H1 (cell line): ENCODE measurements around the gene TBC1D9. TPM values are rescaled to one million over a fixed set of nuclear protein-coding genes. Genes with fewer than 3 reads are reported as not detected.

Experiments used
- CTCF ChIA-PET: fragments of 300-600 bp; sonication (Branson Sonifier 250); formaldehyde crosslinking; loops from one replicate; lab custom pipeline; 2021; ENCODE audit not compliant: partially characterized antibody; lab: Charles Lee
- POLR2A ChIA-PET: fragments of 300-600 bp; sonication (Branson Sonifier 250); formaldehyde crosslinking; loops from one replicate; lab custom pipeline; 2021; ENCODE audit warnings: inconsistent platforms; ENCODE audit not compliant: partially characterized antibody; lab: Charles Lee
- DNase-seq, 2 experiments: peaks; one replicate each; pipeline versions ENCODE4 v3.0.0 to v3.0.0-alpha.2; 2010 to 2022; ENCODE audit warnings: low spot score in 2 of 2, low read depth in 1 of 2, mixed read lengths in 1 of 2
- FAIRE-seq: peaks from 2 replicates; lab custom pipeline; 2011; peaks lifted over from hg19 to GRCh38; lab: Jason Lieb, UNC
- H2AFZ ChIP-seq: 2 replicates; pipeline ENCODE4 v1.8.1; 2012; ENCODE audit warnings: low read length, inconsistent platforms
- H2AK5ac ChIP-seq: 2 replicates; pipeline ENCODE4 v1.6.1; 2013; ENCODE audit warnings: low read depth, low read length
- H2BK120ac ChIP-seq: replicated peaks from 2 replicates; pipeline ENCODE3; 2013; ENCODE audit warnings: low read depth, low read length, inconsistent platforms
- H2BK12ac ChIP-seq: 2 replicates; pipeline ENCODE4 v1.6.1; 2013; ENCODE audit warnings: low read depth, low read length
- H2BK15ac ChIP-seq: 2 replicates; pipeline ENCODE4 v1.6.1; 2013; ENCODE audit warnings: low read length
- H2BK20ac ChIP-seq: 2 replicates; pipeline ENCODE4 v1.6.1; 2013; ENCODE audit warnings: low read length
- H2BK5ac ChIP-seq: 2 replicates; pipeline ENCODE4 v1.6.1; 2013; ENCODE audit warnings: low read depth, low read length
- H3K14ac ChIP-seq: 2 replicates; pipeline ENCODE4 v1.6.1; 2013; ENCODE audit warnings: inconsistent platforms; ENCODE audit not compliant: insufficient read length
- H3K18ac ChIP-seq: 2 replicates; pipeline ENCODE4 v1.6.1; 2013; ENCODE audit warnings: low read length; ENCODE audit errors: extremely low read depth
- H3K23ac ChIP-seq: 2 replicates; pipeline ENCODE4 v1.6.1; 2013; ENCODE audit warnings: inconsistent platforms; ENCODE audit not compliant: insufficient read length
- H3K23me2 ChIP-seq: 2 replicates; pipeline ENCODE4 v1.6.1; 2013; ENCODE audit warnings: low read depth, low read length
- H3K27ac ChIP-seq: 2 replicates; pipeline ENCODE4 v1.6.1; 2011; ENCODE audit warnings: low read depth, low read length, inconsistent platforms
- H3K27me3 ChIP-seq, 4 experiments: replicated peaks in 1 of 4; 1 replicate in 1 of 4; 2 replicates in 3 of 4; pipeline versions ENCODE4 v1.6.1 to v1.8.1; 2011 to 2013; ENCODE audit warnings: low read length in 3 of 4, mild to moderate bottlenecking in 3 of 4, inconsistent platforms in 2 of 4, mixed read lengths in 2 of 4, moderate library complexity in 1 of 4; ENCODE audit not compliant: control insufficient read depth in 3 of 4, insufficient read depth in 3 of 4; ENCODE audit errors: extremely low read depth in 1 of 4
- H3K36me3 ChIP-seq, 4 experiments: 2 replicates each; pipeline versions ENCODE4 v1.6.1 to v1.8.1; 2011 to 2013; ENCODE audit warnings: mild to moderate bottlenecking in 4 of 4, low read length in 3 of 4, moderate library complexity in 2 of 4, control low read depth in 1 of 4, inconsistent platforms in 1 of 4; ENCODE audit not compliant: insufficient read depth in 4 of 4, control insufficient read depth in 2 of 4
- H3K4ac ChIP-seq: replicated peaks from 2 replicates; pipeline ENCODE3; 2013; ENCODE audit warnings: low read length, low read depth, mixed read lengths, inconsistent platforms; ENCODE audit not compliant: insufficient read length
- H3K4me1 ChIP-seq, 4 experiments: replicated peaks in 1 of 4; 1 replicate in 1 of 4; 2 replicates in 3 of 4; pipeline versions ENCODE4 v1.6.1 to v1.8.1; 2011 to 2013; ENCODE audit warnings: low read length in 3 of 4, inconsistent platforms in 2 of 4, mixed read lengths in 1 of 4; ENCODE audit not compliant: insufficient read depth in 4 of 4, control insufficient read depth in 3 of 4
- H3K4me2 ChIP-seq, 2 experiments: 2 replicates each; pipeline versions ENCODE4 v1.6.1 to v1.8.1; 2011 to 2013; ENCODE audit warnings: low read depth in 2 of 2, low read length in 2 of 2, control low read depth in 1 of 2, inconsistent platforms in 1 of 2, mild to moderate bottlenecking in 1 of 2; ENCODE audit not compliant: insufficient read depth in 1 of 2
- H3K4me3 ChIP-seq, 4 experiments: fragments of 200-600, 300-600 bp in 1 of 4; sonication (generic), shearing (Covaris generic), sonication (Bioruptor Twin) in 1 of 4; 2 replicates each; pipeline versions ENCODE4 v1.5.1 to v1.8.1; 2011 to 2016; ENCODE audit warnings: low read length in 4 of 4, low read depth in 3 of 4, control low read depth in 2 of 4, inconsistent platforms in 2 of 4, mild to moderate bottlenecking in 2 of 4, mixed read lengths in 1 of 4, moderate library complexity in 1 of 4; ENCODE audit not compliant: insufficient read depth in 2 of 4; ENCODE audit errors: extremely low read depth in 1 of 4
- H3K56ac ChIP-seq: replicated peaks from 2 replicates; pipeline ENCODE3; 2013; ENCODE audit warnings: low read depth, mild to moderate bottlenecking, mixed read lengths, low read length, inconsistent platforms; ENCODE audit not compliant: insufficient read length
- H3K79me1 ChIP-seq: 2 replicates; pipeline ENCODE4 v1.6.1; 2013; ENCODE audit warnings: low read depth, low read length, control low read depth
- H3K79me2 ChIP-seq, 2 experiments: 2 replicates each; pipeline versions ENCODE4 v1.6.1 to v1.8.1; 2012 to 2013; ENCODE audit warnings: low read length in 2 of 2, mild to moderate bottlenecking in 2 of 2, inconsistent platforms in 1 of 2; ENCODE audit not compliant: insufficient read depth in 2 of 2, control insufficient read depth in 1 of 2
- H3K9ac ChIP-seq, 4 experiments: replicated peaks in 1 of 4; 1 replicate in 1 of 4; 2 replicates in 3 of 4; pipeline versions ENCODE4 v1.6.1 to v1.8.1; 2011 to 2013; ENCODE audit warnings: low read depth in 3 of 4, low read length in 3 of 4, control low read depth in 2 of 4, mild to moderate bottlenecking in 2 of 4, moderate library complexity in 2 of 4, inconsistent platforms in 1 of 4; ENCODE audit errors: extremely low read depth in 1 of 4
- H3K9me3 ChIP-seq, 2 experiments: 2 replicates each; pipeline versions ENCODE4 v1.6.1 to v1.8.1; 2012 to 2013; ENCODE audit warnings: mild to moderate bottlenecking in 2 of 2, moderate library complexity in 2 of 2, control low read depth in 1 of 2, inconsistent platforms in 1 of 2, low read depth in 1 of 2, low read length in 1 of 2, mixed read lengths in 1 of 2; ENCODE audit not compliant: insufficient read depth in 2 of 2
- H4K20me1 ChIP-seq, 2 experiments: replicated peaks in 1 of 2; 2 replicates each; pipeline versions ENCODE3 to v1.8.1; 2011 to 2013; ENCODE audit warnings: inconsistent platforms in 2 of 2, low read length in 2 of 2, mild to moderate bottlenecking in 1 of 2; ENCODE audit not compliant: insufficient read depth in 2 of 2, control insufficient read depth in 1 of 2
- H4K5ac ChIP-seq: 2 replicates; pipeline ENCODE4 v1.6.1; 2013; ENCODE audit warnings: low read length, low read depth, mixed read lengths, inconsistent platforms; ENCODE audit not compliant: insufficient read length
- H4K8ac ChIP-seq: 2 replicates; pipeline ENCODE4 v1.8.0; 2013; ENCODE audit warnings: mild to moderate bottlenecking, moderate library complexity, low read length, inconsistent platforms; ENCODE audit not compliant: insufficient read depth; ENCODE audit errors: extremely low read depth
- H4K91ac ChIP-seq: replicated peaks from 2 replicates; pipeline ENCODE3; 2013; ENCODE audit warnings: low read length, mixed read lengths, inconsistent platforms; ENCODE audit not compliant: insufficient read length
- ATF3 ChIP-seq: IDR thresholded peaks from 2 replicates; pipeline ENCODE4 v1.6.1; 2011; ENCODE audit warnings: low read depth, mild to moderate bottlenecking, low read length; ENCODE audit not compliant: insufficient read depth
- CBX5 ChIP-seq: fragments of 300-800, 300-1000 bp; sonication (generic); IDR thresholded peaks from 2 replicates; pipeline ENCODE4 v1.7.1; 2016; ENCODE audit warnings: antibody characterized with exemption, low read length, low read depth
- CREB1 ChIP-seq: IDR thresholded peaks from 2 replicates; pipeline ENCODE4 v1.6.1; 2012; ENCODE audit warnings: inconsistent platforms
- JUN ChIP-seq: IDR thresholded peaks from 2 replicates; pipeline ENCODE4 v1.6.1; 2011; ENCODE audit warnings: low read depth, mild to moderate bottlenecking, improper control_type of control experiment, low read length
- KDM1A ChIP-seq: fragments of 200-600, 300-600 bp; sonication (generic); IDR thresholded peaks from 2 replicates; pipeline ENCODE4 v1.7.1; 2016; ENCODE audit warnings: mild to moderate bottlenecking, low read length, borderline replicate concordance
- MAFK ChIP-seq: IDR thresholded peaks from 2 replicates; pipeline ENCODE4 v1.6.1; 2012; ENCODE audit warnings: low read depth, mild to moderate bottlenecking, improper control_type of control experiment, low read length
- RBBP5 ChIP-seq: IDR thresholded peaks from 2 replicates; pipeline ENCODE4 v1.7.1; 2012; ENCODE audit warnings: low read depth, mild to moderate bottlenecking, inconsistent platforms, low read length, moderate library complexity, borderline replicate concordance
- RFX5 ChIP-seq: IDR thresholded peaks from 2 replicates; pipeline ENCODE4 v1.6.1; 2011; ENCODE audit warnings: low read depth, low read length, improper control_type of control experiment, borderline replicate concordance
- SIRT6 ChIP-seq: IDR thresholded peaks from one replicate; pipeline ENCODE4 v1.7.1; 2012; ENCODE audit warnings: low read length, inconsistent platforms
- SP1 ChIP-seq: IDR thresholded peaks from 2 replicates; pipeline ENCODE4 v1.6.1; 2011; ENCODE audit warnings: low read depth, low read length
- SUZ12 ChIP-seq: fragments of 200-600 bp; sonication (generic); IDR thresholded peaks from 2 replicates; pipeline ENCODE4 v1.6.1; 2012; ENCODE audit warnings: mild to moderate bottlenecking, inconsistent platforms, low read length, moderate library complexity, mixed read lengths
- YY1 ChIP-seq: IDR thresholded peaks from 2 replicates; pipeline ENCODE4 v1.6.1; 2011; ENCODE audit warnings: low read depth, mild to moderate bottlenecking, low read length
- ZNF274 ChIP-seq: IDR thresholded peaks from 2 replicates; pipeline ENCODE4 v1.7.0; 2012; ENCODE audit warnings: low read length, borderline replicate concordance; ENCODE audit errors: extremely low read depth
- WGBS, 2 experiments: shearing (Covaris generic) in 1 of 2; methylation state at CpG; one replicate each; pipeline versions ENCODE4 v1.1.6 to v1.1.7; 2013 to 2015; ENCODE audit warnings: low lambda C conversion rate in 2 of 2, mixed read lengths in 2 of 2, inconsistent platforms in 1 of 2, low coverage in 1 of 2, missing lambda C conversion rate in 1 of 2; ENCODE audit not compliant: insufficient replicate concordance in 2 of 2, insufficient coverage in 1 of 2, insufficient read length in 1 of 2; ENCODE audit errors: extremely low coverage in 1 of 2, missing lambda C conversion rate in 1 of 2; 5-methylcytosine and 5-hydroxymethylcytosine counted together
- polyA plus RNA-seq, 7 experiments: library from polyadenylated mRNA; depleted of rRNA in 3 of 7; stranded (reverse) in 5 of 7; unstranded in 2 of 7; fragments of >200 nt in 5 of 7; fragments of 200-250 nt in 2 of 7; gene quantifications; 1 replicate in 5 of 7; 2 replicates in 1 of 7; 4 replicates in 1 of 7; pipeline versions ENCODE4 v1.2.1 to v1.2.3, GENCODE V29; 2011 to 2013; ENCODE audit warnings: missing spikeins in 2 of 7, mixed read lengths in 2 of 7
- total RNA-seq: library from RNA; stranded (reverse); fragmentation: NEBNext Ultra II Directional; extraction: Animal tissue kit (Norgen Biotek cat#: 25700); gene quantifications from 2 replicates; pipeline ENCODE4 v1.2.1, GENCODE V29; 2021

TBC1D9 gene
- total and polyA plus RNA-seq, 2 of the 8 experiments (the other 6 are each of a cell fraction or from before 2014, with no cell fraction given), result 0.94 to 1.0 TPM

GRCh38 chr4:140617499-140618248 is 138.5 kb downstream of the TBC1D9 start:
- Histone ChIP-seq H3K23me2 (no peaks in the 10 kb centered on the region), H3K9me3 (no peaks in the 10 kb centered on the region), H3K79me2 (no peaks in the 10 kb centered on the region), H3K23ac (no peak overlapping the region), H3K4me2 (peak overlapping the region in 1 of 2 experiments; percentile 9; a peak in 1 of 4 replicates), H4K5ac (no peak overlapping the region), H4K8ac (no peak overlapping the region), H3K14ac (no peak overlapping the region), H2AK5ac (no peak overlapping the region), H3K27me3 (no peaks in the 10 kb centered on the region), H2BK20ac (no peak overlapping the region), H2AFZ (no peak overlapping the region), H3K79me1 (no peaks in the 10 kb centered on the region), H3K27ac (no peak overlapping the region), H4K20me1 (no peaks in the 10 kb centered on the region), H4K91ac (no peak overlapping the region), H2BK120ac (no peak overlapping the region), H3K18ac (no peak overlapping the region), H2BK12ac (no peak overlapping the region), H3K9ac (no peak overlapping the region), H3K4me1 (peaks cover 0 to 9% (median 4%) of the 10 kb centered on the region in 4 experiments; a peak in 4 of 7 replicates), H3K56ac (no peak overlapping the region), H2BK15ac (no peak overlapping the region), H3K36me3 (no peaks in the 10 kb centered on the region), H3K4ac (no peak overlapping the region), H2BK5ac (no peak overlapping the region), H3K4me3 (no peak overlapping the region)
- WGBS, 2 experiments, result 66% methylated on average over 7 of the region's 7 CpGs; no CpG with 5 or more reads in 1 of the 2 experiments
- no peak for DNase-seq
- no peak for FAIRE-seq
- ChIA-PET POLR2A (no interaction called here), CTCF (interaction anchor here (0.6 to 1.7 kb wide), 8 partner anchors 8 to 258 kb away, joined by 3 to 11 read pairs (median 4); no protein-coding TSS in a partner anchor)
- no peak for TF ChIP-seq ATF3
- no peak for TF ChIP-seq SP1
- TF ChIP-seq JUN, result no peak
- no peak for TF ChIP-seq CBX5
- no peak for TF ChIP-seq ZNF274
- no peak for TF ChIP-seq KDM1A
- no peak for TF ChIP-seq SIRT6
- TF ChIP-seq SUZ12, result no peak
- no peak for TF ChIP-seq RBBP5
- no peak for TF ChIP-seq YY1
- no peak for TF ChIP-seq MAFK
- TF ChIP-seq RFX5, result no peak
- TF ChIP-seq CREB1, result no peak
